HG02852 (cell line): ENCODE measurements around the gene EGFL8.
"Not testable (repeated sequence)": the region's sequence is repeated elsewhere in the genome, so short reads cannot be mapped to it uniquely, and the experiment has no call there.

Source experiments
- ATAC-seq: cut with Tn5 transposase; IDR thresholded peaks from one replicate; pipeline ENCODE4 v1.9.1; 2021; ENCODE audit warnings: mild to moderate bottlenecking, moderate library complexity; ENCODE audit not compliant: unreplicated experiment

Gene EGFL8

GRCh38 chr6:32182555-32182981 lies 18.2 kb downstream of the EGFL8 start:
- no peak for ATAC-seq

DNA sequence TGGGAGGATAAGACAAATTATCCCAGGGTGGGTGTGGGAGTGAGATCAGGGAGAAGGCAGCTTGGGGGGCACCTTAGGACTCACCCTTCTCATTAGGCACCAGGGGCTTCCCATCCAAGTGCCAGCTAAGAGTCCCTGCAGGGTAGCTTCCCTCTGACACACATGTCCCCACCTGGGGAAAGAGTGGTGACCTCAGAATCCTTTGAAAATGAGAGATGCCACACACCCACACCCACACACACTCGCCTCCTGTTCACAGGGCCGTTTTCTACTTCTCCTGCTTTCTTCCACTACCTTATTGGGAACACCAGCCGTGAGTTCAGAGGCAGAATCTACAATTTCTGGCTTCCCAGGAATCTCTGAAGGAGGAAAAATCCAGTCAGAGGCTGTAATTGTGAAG lies 18.6 kb downstream of the EGFL8 start:
- no peak for ATAC-seq

DNA sequence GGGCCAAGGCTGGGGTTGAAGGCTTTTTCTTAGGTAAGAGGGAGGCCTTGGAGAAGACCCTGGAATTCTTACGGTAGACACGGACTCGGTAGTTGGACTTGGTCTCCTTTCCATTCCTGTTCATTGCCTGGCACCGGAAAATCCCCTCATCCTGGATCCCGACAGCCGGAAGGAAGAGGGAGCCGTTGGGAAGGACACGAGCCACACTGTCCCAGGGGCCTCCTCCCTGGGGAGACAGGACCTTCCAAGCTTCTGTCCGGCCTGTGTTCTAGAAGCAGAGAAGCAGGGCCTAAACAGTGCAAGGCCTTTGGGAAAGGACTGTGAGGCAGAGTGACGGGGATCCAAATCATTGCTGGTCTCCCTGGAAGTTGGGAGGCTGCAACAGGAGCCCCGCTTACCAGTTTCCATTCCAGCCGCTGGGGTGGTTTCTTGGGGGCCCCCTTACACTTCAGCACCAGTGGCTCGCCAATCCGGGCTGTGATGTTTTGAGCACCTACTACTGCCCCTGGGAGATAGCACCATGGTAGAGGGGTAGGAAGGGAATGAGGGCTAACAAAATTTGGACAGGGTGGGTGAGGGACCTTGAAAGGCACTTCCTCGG lies 19.2 kb downstream of the EGFL8 start:
- no peak for ATAC-seq

- no peak for ATAC-seq
Observed at GRCh38 chr6:32184084-32184640, 19.8 kb downstream of the EGFL8 start, which contains the start of gene AGER. Gene AGER (minus strand): TSS chr6:32184253. CDS start chr6:32184222, 31 bp downstream.

- not testable (repeated sequence) for ATAC-seq
Observed at GRCh38 chr6:32185681-32186131, 21.3 kb downstream of the EGFL8 start.

DNA sequence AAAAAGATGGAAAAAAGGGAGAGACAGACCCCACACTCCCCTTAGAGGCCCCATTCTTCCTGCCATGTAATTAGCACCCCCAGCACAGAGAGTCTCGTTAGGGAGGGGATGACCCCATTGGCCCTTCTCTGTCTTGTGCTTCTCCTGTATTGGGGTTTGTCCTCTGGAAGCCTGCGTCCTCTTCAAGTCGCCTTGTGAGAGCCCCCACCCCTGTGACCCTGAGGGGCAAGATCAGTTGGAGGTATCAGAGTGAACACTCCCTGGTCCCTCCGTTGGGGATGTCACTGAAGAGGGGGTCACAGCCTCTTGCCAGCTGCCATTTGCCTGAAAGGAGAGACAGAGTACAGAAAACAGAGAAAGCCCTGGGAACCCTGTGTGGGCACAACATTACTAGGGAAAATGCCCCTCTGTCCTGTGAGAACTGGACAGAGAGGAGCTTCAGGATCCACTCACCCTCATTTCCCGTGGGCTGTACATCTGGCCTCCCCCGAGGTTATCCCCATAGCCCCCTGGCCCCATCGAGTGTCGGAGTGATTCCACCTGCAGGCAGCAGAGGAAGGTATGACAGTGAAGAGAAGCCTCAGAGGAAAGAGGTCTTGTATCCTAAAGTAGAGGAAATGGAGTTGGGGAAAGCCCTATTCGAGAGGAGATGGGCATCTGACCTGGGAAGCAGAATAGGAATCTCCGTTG lies 21.9 kb downstream of the EGFL8 start:
- ATAC-seq: not testable (repeated sequence)

DNA sequence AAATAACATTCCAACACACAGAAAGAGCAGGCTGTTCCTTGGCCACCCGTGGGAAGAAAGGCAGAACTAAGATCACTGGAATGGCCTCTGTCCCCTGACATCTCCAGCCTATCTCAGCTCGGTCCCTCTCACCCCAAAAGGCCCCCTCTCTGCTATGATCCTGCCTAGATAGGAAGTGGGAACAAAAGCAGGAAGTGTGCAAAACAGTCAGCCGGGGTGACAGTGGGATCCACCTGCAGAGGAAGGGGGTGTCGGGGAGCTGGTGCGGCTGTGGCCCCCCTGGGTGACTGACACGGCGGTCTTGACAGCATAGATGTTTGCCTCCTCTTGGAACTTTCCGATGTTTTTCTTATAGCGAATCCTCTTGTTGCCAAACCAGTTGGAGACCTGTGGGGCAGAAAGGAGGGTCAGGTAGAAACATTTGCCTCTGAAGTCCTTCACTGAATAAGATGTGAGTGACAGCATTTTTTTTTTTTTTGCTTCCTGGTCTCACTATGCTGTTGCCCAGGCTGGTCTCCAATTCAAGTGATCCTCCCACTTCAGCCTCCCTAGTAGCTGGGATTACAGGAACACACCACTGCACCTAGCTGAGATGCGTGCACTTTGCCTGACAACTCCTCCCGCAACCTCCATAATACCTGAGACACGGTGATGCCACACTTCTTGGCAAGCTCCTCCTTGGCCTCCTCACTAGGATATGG lies 22.8 kb downstream of the EGFL8 start:
- ATAC-seq: no peak

DNA sequence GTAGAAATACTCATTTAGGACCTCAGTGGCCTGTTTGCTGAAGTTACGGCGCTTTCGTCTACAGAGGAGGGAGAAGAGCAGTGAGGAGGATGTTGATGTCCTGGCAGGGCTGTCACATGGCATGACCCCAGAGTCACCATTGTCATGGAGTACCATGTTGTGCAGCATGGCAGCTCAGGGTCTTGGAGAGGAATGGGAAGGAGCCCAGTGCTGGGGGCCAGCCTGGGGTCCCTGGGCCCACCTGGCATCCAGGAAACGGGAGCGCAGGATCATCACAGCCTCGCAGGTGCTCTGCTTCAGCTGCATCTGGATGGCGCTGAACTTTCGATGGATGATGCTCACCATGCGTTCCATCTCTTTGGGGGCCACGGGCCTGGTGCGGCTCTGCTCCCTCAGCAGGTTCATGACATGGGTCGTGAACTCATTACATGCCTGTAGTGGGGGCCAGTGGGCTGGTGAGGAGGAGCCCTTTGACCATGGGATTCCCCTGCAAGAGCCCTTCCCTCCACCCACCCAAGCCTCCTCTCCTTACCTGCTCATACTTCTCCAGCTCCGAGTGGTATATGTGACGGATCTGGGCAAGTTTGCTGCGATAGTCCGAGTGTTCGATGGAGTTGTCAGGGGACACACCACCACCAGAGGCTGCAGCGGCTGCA lies 23.5 kb downstream of the EGFL8 start:
- not testable (repeated sequence) for ATAC-seq

DNA sequence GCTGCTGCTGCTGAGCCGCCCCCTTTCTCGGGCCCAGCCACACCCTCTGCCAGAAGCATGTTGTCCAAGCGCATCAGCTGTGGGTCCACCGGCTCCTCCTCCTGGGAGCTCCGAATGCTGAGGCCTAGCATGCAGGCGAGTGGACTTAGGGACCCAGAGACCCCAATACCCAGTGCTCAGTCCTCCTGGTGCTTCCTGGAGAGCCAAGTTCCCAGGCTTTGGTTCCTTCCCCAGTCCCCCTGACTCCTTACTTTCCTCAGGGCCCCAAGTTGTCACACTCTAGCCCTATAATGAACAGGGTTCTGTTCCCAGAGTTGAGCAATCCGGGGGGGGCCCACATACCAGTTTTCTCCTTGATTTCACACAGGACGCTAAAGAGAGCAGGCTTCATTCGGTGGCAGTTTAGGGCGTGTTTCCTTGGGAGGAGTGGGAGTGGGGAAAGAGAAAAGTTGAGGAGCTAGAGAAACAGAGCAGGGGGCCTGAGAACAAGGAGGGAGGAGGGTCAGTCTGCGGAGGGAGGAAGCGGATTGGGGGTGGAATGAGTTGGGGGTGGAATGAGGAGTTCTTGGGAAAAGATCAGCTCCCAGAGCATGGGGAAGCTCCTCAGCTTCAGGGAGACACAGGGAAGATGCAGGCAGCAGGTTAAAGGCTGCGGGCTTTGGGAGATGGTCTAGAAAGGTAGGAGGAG lies 24.1 kb downstream of the EGFL8 start:
- ATAC-seq: no peak

- no peak for ATAC-seq
Observed at GRCh38 chr6:32189069-32189741, 24.8 kb downstream of the EGFL8 start.

DNA sequence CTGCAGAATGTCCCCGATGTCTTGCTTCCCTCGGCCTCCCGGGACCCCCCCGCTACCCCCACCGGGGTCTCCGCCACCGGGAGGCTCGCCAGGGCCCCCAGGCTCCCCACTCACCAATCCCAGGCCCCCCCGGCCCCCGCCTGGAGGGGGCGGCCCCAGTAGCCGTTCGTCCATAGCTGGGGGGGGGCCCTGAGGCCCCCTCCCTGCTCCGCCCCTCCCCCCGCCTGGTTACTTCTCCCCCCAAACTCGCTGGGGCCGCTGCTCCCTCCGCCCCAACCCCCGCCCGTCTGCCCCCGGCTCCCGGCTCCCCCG lies 25.3 kb downstream of the EGFL8 start:
- no peak for ATAC-seq

GRCh38 chr6:32190054-32190851 lies 25.9 kb downstream of the EGFL8 start, which contains the start of gene PBX2:
Gene PBX2 (minus strand): TSS chr6:32190202. CDS start chr6:32189915, 287 bp downstream.
- ATAC-seq: peak; percentile 46

- ATAC-seq: no peak
Observed at GRCh38 chr6:32190911-32191677, 26.7 kb downstream of the EGFL8 start.

- no peak for ATAC-seq
Observed at GRCh38 chr6:32191696-32192607, 27.6 kb downstream of the EGFL8 start.

GRCh38 chr6:32192608-32193039 lies 28.2 kb downstream of the EGFL8 start, which contains the start of gene GPSM3:
Gene GPSM3 (minus strand): TSS chr6:32192643. CDS start chr6:32192513, 130 bp downstream.
- ATAC-seq: no peak

- ATAC-seq: not testable (repeated sequence)
Observed at GRCh38 chr6:32193096-32193495, 28.7 kb downstream of the EGFL8 start.

DNA sequence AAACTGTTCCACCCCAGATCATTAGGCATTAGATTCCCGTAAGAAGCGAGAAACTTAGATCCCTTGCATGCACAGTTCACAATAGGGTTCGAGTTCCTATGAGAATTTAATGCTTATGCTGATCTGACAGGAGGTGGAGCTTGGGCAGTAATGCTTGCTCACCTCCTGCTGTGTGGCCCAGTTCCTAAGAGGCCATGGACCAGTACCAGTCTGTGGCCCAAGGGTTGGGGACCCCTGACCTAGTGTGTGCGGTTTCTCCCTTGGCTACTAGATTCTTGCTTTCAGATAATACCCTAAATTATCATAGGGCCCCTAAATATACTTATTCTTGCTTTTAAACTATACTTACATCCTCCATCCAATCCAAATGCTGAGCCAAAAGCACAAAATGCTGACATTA lies 30.0 kb downstream of the EGFL8 start:
- no peak for ATAC-seq
